Neural cell (in vitro differentiated cells): ENCODE results near the gene COL27A1. TPM values are rescaled to one million over a fixed set of nuclear protein-coding genes. Genes with fewer than 3 reads are reported as not detected.

Experiments used
- H2AFZ ChIP-seq: fragments of 200-600, 300-800 bp; sonication (generic), shearing (Covaris generic); 2 replicates; pipeline ENCODE4 v1.6.0; 2014; ENCODE audit warnings: low read depth, mild to moderate bottlenecking, antibody characterized with exemption, low read length, moderate library complexity
- H3F3A ChIP-seq: fragments of 200-600 bp; shearing (Covaris generic); 2 replicates; pipeline ENCODE4 v1.6.1; 2016; ENCODE audit warnings: mild to moderate bottlenecking, moderate library complexity, mixed read lengths, antibody characterized with exemption, low read length; ENCODE audit not compliant: insufficient read depth, poor library complexity, severe bottlenecking
- H3K27ac ChIP-seq: fragments of 200-600, 300-800 bp; sonication (generic), shearing (Covaris generic); 2 replicates; pipeline ENCODE4 v1.5.1; 2014; ENCODE audit warnings: mild to moderate bottlenecking, low read length, moderate library complexity
- H3K27me3 ChIP-seq: fragments of 300-800, 200-600 bp; sonication (generic), shearing (Covaris generic); 2 replicates; pipeline ENCODE4 v1.6.0; 2014; ENCODE audit warnings: mild to moderate bottlenecking, low read depth, low read length, moderate library complexity; ENCODE audit not compliant: insufficient read depth
- H3K36me3 ChIP-seq: fragments of 300-800, 200-600 bp; sonication (generic), shearing (Covaris generic); 2 replicates; pipeline ENCODE4 v1.5.1; 2014; ENCODE audit warnings: mild to moderate bottlenecking, antibody characterized with exemption, low read length, moderate library complexity; ENCODE audit not compliant: insufficient read depth
- H3K4me2 ChIP-seq: fragments of 300-800, 200-600 bp; sonication (generic), shearing (Covaris generic); 2 replicates; pipeline ENCODE4 v1.6.0; 2014; ENCODE audit warnings: mild to moderate bottlenecking, low read length
- H3K4me3 ChIP-seq: fragments of 300-800, 200-600 bp; sonication (generic), shearing (Covaris generic); 2 replicates; pipeline ENCODE4 v1.5.1; 2014; ENCODE audit warnings: mild to moderate bottlenecking, low read length, moderate library complexity
- H3K79me2 ChIP-seq: fragments of 200-600 bp; shearing (Covaris generic); replicated peaks from 2 replicates; pipeline ENCODE4 v1.6.0; 2014; ENCODE audit warnings: mild to moderate bottlenecking, low read length, moderate library complexity; ENCODE audit not compliant: insufficient read depth
- H3K9ac ChIP-seq: fragments of 300-800, 200-600 bp; sonication (generic), shearing (Covaris generic); 2 replicates; pipeline ENCODE4 v1.6.1; 2016; ENCODE audit warnings: mild to moderate bottlenecking, low read length, mixed read lengths
- H3K9me2 ChIP-seq: fragments of 200-600 bp; shearing (Covaris generic); 2 replicates; pipeline ENCODE4 v1.6.1; 2016; ENCODE audit warnings: mild to moderate bottlenecking, low read length, mixed read lengths; ENCODE audit not compliant: insufficient read depth
- H3K9me3 ChIP-seq: fragments of 200-600, 300-800 bp; sonication (generic), shearing (Covaris generic); 2 replicates; pipeline ENCODE4 v1.6.1; 2016; ENCODE audit warnings: mild to moderate bottlenecking, mixed run types, low read length, moderate library complexity, mixed read lengths
- H4K20me1 ChIP-seq: fragments of 200-600 bp; shearing (Covaris generic); 2 replicates; pipeline ENCODE4 v1.6.1; 2016; ENCODE audit warnings: mild to moderate bottlenecking, mixed run types; ENCODE audit not compliant: insufficient read depth
- EP300 ChIP-seq: fragments of 450-650 bp; conservative IDR thresholded peaks from 2 replicates; pipeline ENCODE4 v1.6.1; 2014; ENCODE audit warnings: antibody characterized with exemption, mild to moderate bottlenecking, moderate library complexity; ENCODE audit not compliant: poor library complexity, severe bottlenecking
- EZH2 ChIP-seq: fragments of 200-600, 300-800 bp; shearing (Covaris generic), sonication (generic); IDR thresholded peaks from 2 replicates; pipeline ENCODE4 v1.6.1; 2014; ENCODE audit warnings: antibody characterized with exemption, low read length, borderline replicate concordance, mild to moderate bottlenecking; ENCODE audit not compliant: insufficient read depth, poor library complexity, severe bottlenecking
- MXI1 ChIP-seq: fragments of 450-650 bp; conservative IDR thresholded peaks from 2 replicates; pipeline ENCODE4 v1.6.1; 2014; ENCODE audit warnings: antibody characterized with exemption, mild to moderate bottlenecking; ENCODE audit not compliant: poor library complexity, severe bottlenecking
- POLR2AphosphoS5 ChIP-seq: IDR thresholded peaks from 2 replicates; pipeline ENCODE4 v1.6.1; 2012
- RAD21 ChIP-seq: fragments of 450-650 bp; conservative IDR thresholded peaks from 2 replicates; pipeline ENCODE4 v1.6.1; 2014; ENCODE audit warnings: antibody characterized with exemption, mild to moderate bottlenecking, moderate library complexity
- SMC3 ChIP-seq: fragments of 450-650 bp; conservative IDR thresholded peaks from 2 replicates; pipeline ENCODE4 v1.6.1; 2014; ENCODE audit warnings: antibody characterized with exemption, mild to moderate bottlenecking, moderate library complexity; ENCODE audit not compliant: poor library complexity
- TAF1 ChIP-seq: IDR thresholded peaks from 2 replicates; pipeline ENCODE4 v1.6.1; 2012; ENCODE audit warnings: low read depth
- polyA plus RNA-seq: library from polyadenylated mRNA; depleted of rRNA; stranded (reverse); fragments of >200 nt; gene quantifications from 2 replicates; pipeline ENCODE4 v1.2.3, GENCODE V29; 2014
- TF ChIP-seq, protein P1 (sequence below): IDR thresholded peaks from 2 replicates; pipeline ENCODE4 v1.6.1; 2012; ENCODE audit warnings: borderline replicate concordance
- TF ChIP-seq, protein P2 (sequence below): fragments of 450-650 bp; IDR thresholded peaks from 2 replicates; pipeline ENCODE4 v1.5.1; 2014; ENCODE audit warnings: antibody characterized with exemption, mild to moderate bottlenecking, moderate library complexity; ENCODE audit not compliant: poor library complexity, severe bottlenecking

COL27A1 gene
- polyA plus RNA-seq, 1 donor from 2014 or later: 0.25 TPM

DNA sequence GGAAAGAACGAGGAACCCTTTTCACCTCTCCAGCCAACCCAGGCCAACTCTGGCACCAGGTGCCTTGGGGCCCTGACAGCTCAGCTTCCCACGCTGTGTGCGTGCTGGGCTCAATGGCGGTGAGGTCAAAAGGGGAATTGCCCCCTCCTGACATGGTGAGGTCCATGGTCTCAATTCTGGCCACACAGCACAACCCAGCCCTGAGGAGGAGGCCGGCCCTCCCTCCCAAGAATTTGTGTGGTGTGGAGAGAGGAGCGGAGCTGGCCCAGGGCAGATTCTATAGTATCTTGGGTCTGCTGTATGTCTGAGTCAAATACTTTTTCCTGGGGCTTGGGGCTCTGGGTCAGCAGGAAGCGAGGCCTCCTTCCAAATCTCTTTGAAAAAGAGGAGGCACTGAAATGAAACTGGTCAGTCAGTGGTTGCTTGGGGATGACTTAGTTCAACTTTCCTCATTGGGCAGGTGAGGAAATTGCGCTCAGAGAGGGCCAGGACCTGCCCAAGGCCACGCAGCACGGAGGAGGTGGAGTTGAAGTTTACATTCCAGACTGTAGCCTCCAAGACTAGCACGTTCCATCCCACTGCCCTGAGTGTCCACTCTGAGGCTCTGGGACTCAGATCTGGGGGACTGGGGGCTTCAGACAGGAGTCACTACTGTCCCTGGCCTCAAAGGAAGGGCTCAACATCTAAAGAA, 15.6 kb downstream of the COL27A1 start:
- Histone ChIP-seq H4K20me1 (no peaks in the 10 kb centered on the region), H3K9me2 (no peaks in the 10 kb centered on the region), H3K36me3 (no peaks in the 10 kb centered on the region), H3K9me3 (no peaks in the 10 kb centered on the region), H3K4me3 (no peak overlapping the region), H3F3A (no peaks in the 10 kb centered on the region), H3K79me2 (no peaks in the 10 kb centered on the region), H3K9ac (no peak overlapping the region), H3K4me2 (no peak overlapping the region), H3K27ac (no peak overlapping the region), H2AFZ (no peak overlapping the region), H3K27me3 (no peaks in the 10 kb centered on the region)
- no peak for TF ChIP-seq SMC3
- TF ChIP-seq TAF1: no peak
- TF ChIP-seq, protein P1, sequence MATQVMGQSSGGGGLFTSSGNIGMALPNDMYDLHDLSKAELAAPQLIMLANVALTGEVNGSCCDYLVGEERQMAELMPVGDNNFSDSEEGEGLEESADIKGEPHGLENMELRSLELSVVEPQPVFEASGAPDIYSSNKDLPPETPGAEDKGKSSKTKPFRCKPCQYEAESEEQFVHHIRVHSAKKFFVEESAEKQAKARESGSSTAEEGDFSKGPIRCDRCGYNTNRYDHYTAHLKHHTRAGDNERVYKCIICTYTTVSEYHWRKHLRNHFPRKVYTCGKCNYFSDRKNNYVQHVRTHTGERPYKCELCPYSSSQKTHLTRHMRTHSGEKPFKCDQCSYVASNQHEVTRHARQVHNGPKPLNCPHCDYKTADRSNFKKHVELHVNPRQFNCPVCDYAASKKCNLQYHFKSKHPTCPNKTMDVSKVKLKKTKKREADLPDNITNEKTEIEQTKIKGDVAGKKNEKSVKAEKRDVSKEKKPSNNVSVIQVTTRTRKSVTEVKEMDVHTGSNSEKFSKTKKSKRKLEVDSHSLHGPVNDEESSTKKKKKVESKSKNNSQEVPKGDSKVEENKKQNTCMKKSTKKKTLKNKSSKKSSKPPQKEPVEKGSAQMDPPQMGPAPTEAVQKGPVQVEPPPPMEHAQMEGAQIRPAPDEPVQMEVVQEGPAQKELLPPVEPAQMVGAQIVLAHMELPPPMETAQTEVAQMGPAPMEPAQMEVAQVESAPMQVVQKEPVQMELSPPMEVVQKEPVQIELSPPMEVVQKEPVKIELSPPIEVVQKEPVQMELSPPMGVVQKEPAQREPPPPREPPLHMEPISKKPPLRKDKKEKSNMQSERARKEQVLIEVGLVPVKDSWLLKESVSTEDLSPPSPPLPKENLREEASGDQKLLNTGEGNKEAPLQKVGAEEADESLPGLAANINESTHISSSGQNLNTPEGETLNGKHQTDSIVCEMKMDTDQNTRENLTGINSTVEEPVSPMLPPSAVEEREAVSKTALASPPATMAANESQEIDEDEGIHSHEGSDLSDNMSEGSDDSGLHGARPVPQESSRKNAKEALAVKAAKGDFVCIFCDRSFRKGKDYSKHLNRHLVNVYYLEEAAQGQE: no peak
- no peak for TF ChIP-seq EP300
- TF ChIP-seq MXI1: no peak
- TF ChIP-seq EZH2: no peak
- TF ChIP-seq POLR2AphosphoS5: no peak
- TF ChIP-seq, protein P2, sequence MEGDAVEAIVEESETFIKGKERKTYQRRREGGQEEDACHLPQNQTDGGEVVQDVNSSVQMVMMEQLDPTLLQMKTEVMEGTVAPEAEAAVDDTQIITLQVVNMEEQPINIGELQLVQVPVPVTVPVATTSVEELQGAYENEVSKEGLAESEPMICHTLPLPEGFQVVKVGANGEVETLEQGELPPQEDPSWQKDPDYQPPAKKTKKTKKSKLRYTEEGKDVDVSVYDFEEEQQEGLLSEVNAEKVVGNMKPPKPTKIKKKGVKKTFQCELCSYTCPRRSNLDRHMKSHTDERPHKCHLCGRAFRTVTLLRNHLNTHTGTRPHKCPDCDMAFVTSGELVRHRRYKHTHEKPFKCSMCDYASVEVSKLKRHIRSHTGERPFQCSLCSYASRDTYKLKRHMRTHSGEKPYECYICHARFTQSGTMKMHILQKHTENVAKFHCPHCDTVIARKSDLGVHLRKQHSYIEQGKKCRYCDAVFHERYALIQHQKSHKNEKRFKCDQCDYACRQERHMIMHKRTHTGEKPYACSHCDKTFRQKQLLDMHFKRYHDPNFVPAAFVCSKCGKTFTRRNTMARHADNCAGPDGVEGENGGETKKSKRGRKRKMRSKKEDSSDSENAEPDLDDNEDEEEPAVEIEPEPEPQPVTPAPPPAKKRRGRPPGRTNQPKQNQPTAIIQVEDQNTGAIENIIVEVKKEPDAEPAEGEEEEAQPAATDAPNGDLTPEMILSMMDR: no peak
- no peak for TF ChIP-seq RAD21

DNA sequence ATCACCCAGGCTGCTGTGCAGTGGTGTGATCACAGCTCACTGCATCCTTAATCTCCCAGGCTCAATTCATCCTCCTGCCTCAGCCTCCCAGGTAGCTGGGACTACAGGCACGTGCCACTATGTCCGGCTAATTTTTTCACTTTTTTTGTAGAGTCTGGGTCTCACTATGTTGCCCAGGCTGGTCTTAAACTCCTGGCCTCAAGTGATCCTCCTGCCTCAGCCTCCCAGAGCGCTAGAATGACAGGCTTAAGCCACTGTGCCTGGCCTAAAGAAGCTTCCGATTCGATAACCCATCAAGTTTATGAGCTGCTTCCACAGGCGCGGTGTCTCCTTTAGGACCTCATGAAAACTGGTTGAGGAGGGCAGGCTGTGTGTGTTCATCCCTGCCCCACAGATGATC, 16.2 kb downstream of the COL27A1 start:
- no peak overlapping the region for H2AFZ ChIP-seq
- no peak overlapping the region for H3K27ac ChIP-seq
- H3K9me3 ChIP-seq: no peaks in the 10 kb centered on the region
- H3K9me2 ChIP-seq: no peaks in the 10 kb centered on the region
- H3K36me3 ChIP-seq: no peaks in the 10 kb centered on the region
- no peaks in the 10 kb centered on the region for H3F3A ChIP-seq
- H3K79me2 ChIP-seq: no peaks in the 10 kb centered on the region
- H3K9ac ChIP-seq: no peak overlapping the region
- no peaks in the 10 kb centered on the region for H4K20me1 ChIP-seq
- no peak for TF ChIP-seq SMC3
- TF ChIP-seq POLR2AphosphoS5: no peak
- TF ChIP-seq EZH2: no peak
- TF ChIP-seq, protein P2: no peak
- TF ChIP-seq TAF1: no peak
- TF ChIP-seq MXI1: no peak
- TF ChIP-seq, protein P1: no peak
- H3K4me2 ChIP-seq: no peak overlapping the region
- H3K27me3 ChIP-seq: no peaks in the 10 kb centered on the region
- H3K4me3 ChIP-seq: no peak overlapping the region
